ENCODE measurements around the gene FNBP1.
A peak's percentile ranks its signal among the peaks of the same experiment; 100 is the strongest.

The FNBP1 gene

GRCh38 chr9:129887334-129888292, 155.4 kb downstream of the FNBP1 start:
- no peak for DNase-seq

GRCh38 chr9:129886226-129887174, 156.5 kb downstream of the FNBP1 start:
- no peak for DNase-seq

- DNase-seq, result peak; percentile 21
Measured at GRCh38 chr9:129885670-129886106, 157.3 kb downstream of the FNBP1 start.

GRCh38 chr9:129885018-129885669, 157.8 kb downstream of the FNBP1 start:
- DNase-seq, result no peak

- peak; percentile 61 for DNase-seq
Measured at GRCh38 chr9:129884220-129885017, 158.6 kb downstream of the FNBP1 start.

- no peak for DNase-seq
Measured at GRCh38 chr9:129881547-129882324, 161.3 kb downstream of the FNBP1 start.

- DNase-seq, result no peak
Measured at GRCh38 chr9:129880654-129881546, 162.1 kb downstream of the FNBP1 start.

- no peak for DNase-seq
Measured at GRCh38 chr9:129879991-129880653, 162.9 kb downstream of the FNBP1 start.

GRCh38 chr9:129879103-129879699, 163.8 kb downstream of the FNBP1 start:
- DNase-seq, result no peak

GRCh38 chr9:129878291-129878690, 164.7 kb downstream of the FNBP1 start:
- DNase-seq, result no peak

GRCh38 chr9:129876815-129877214, 166.2 kb downstream of the FNBP1 start:
- DNase-seq, result no peak

- DNase-seq, result no peak
Measured at GRCh38 chr9:129875687-129876395, 167.1 kb downstream of the FNBP1 start.

- DNase-seq, result no peak
Measured at GRCh38 chr9:129875181-129875611, 167.8 kb downstream of the FNBP1 start.

GRCh38 chr9:129874261-129875101, 168.5 kb downstream of the FNBP1 start:
- DNase-seq, result no peak

- no peak for DNase-seq
Measured at GRCh38 chr9:129873563-129874190, 169.3 kb downstream of the FNBP1 start.

- no peak for DNase-seq
Measured at GRCh38 chr9:129871046-129871445, 171.9 kb downstream of the FNBP1 start.

All from NCI-H2107 (cell line).